GM23338 (cell line): ENCODE results near the gene ATP8B2.

Experiments
- CTCF ChIP-seq, 2 experiments: fragments of 200-600 bp in 1 of 2; sonication (generic) in 1 of 2; conservative IDR thresholded peaks; 2 replicates each; pipeline versions ENCODE4 v1.5.1 to v1.6.1; 2016 to 2017; ENCODE audit warnings: antibody characterized with exemption in 2 of 2, low read depth in 2 of 2, mild to moderate bottlenecking in 2 of 2, moderate library complexity in 1 of 2
- EZH2 ChIP-seq: fragments of 200-600 bp; sonication (generic); IDR thresholded peaks from one replicate; pipeline ENCODE4 v1.8.0; 2017; ENCODE audit warnings: antibody characterized with exemption, mild to moderate bottlenecking, low read depth; ENCODE audit not compliant: unreplicated experiment

GRCh38 chr1:154400381-154400801 lies 75.1 kb downstream of the ATP8B2 start:
- TF ChIP-seq CTCF (conservative IDR thresholded peaks at IDR 0.05; ENCODE audit: low read depth in 2 of 2) (no peak), EZH2 (no peak)
